Measurements from ENCODE around the gene DAZL.

The DAZL gene

GRCh38 chr3:16543242-16543864, 61.9 kb downstream of the DAZL start:
- no peak for DNase-seq (ENCODE audit: low read depth)

- no peak for DNase-seq (ENCODE audit: low read depth)
Observed at GRCh38 chr3:16538507-16538906, 66.7 kb downstream of the DAZL start.

GRCh38 chr3:16536996-16537395, 68.2 kb downstream of the DAZL start:
- no peak for DNase-seq (ENCODE audit: low read depth)
